Measurements from ENCODE around the gene IREB2.

Gene IREB2

DNA sequence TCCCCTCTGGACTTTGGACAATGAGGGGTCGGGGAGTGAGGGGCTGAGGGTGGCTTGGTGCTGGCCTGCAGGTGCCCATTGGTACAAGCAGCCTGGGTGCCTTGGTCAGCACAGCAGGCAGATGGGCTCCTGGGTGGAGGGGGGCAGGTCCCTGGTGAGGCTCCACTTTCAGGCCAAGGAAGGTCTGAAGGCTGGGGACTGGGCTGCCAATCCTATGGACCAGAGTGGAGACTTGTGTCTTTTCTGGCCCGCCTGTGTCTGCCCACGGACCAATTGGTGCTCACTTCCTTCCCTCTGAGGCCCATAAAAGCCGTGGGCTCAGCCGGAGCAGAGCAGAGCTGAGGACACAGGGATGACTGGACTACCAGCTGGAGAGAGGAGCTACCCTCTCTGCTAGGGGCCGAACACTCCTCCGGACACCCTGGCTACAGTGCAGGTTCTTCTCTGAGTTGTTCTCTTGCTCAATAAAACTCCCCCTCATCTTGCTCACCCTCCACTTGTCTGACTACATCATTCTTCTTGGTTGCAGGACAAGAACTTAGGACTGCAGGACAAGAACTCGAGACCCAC is 31.9 kb upstream of the IREB2 start:
- DNase-seq, result no peak

DNA sequence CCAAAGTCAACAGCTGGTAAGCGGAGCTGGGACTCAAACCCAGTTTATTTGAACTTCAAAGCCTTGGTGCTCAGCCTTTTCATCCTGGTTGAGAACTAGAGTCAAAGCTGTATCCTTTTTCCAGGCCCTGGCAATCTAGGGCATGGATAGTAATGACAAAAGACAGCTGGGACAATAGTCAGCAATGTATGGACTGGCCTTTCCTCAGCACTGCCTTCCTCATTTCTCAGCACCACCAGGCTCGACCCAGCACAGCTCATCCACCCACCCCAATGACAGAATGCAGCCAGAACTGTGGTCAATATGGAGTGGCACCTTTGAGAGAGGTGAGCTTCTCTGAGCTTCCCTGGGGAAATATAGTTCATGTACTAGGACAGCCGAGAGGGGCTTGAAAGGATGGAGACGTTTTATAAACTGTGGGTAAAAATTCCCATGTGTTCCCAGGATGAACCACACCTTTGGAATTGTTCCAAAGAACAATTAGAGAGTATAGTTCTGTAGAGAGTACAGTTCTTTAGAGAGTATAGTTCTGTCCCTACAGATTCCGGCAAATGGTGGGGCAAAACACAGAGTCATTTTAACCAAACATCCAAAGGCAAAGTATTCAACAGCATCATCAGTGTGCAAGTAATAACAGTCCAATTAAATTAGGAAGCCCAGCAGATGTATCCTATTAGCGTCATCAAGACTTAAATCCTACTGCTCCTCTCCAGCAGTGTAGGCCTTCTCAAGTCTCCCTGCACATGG is 30.2 kb upstream of the IREB2 start:
- DNase-seq, result no peak

- no peak for DNase-seq
Measured at GRCh38 chr15:78408355-78408640, 29.7 kb upstream of the IREB2 start.

- DNase-seq, result no peak
Measured at GRCh38 chr15:78408961-78409360, 29.1 kb upstream of the IREB2 start.

GRCh38 chr15:78411061-78411460 is 27.0 kb upstream of the IREB2 start:
- no peak for DNase-seq

DNA sequence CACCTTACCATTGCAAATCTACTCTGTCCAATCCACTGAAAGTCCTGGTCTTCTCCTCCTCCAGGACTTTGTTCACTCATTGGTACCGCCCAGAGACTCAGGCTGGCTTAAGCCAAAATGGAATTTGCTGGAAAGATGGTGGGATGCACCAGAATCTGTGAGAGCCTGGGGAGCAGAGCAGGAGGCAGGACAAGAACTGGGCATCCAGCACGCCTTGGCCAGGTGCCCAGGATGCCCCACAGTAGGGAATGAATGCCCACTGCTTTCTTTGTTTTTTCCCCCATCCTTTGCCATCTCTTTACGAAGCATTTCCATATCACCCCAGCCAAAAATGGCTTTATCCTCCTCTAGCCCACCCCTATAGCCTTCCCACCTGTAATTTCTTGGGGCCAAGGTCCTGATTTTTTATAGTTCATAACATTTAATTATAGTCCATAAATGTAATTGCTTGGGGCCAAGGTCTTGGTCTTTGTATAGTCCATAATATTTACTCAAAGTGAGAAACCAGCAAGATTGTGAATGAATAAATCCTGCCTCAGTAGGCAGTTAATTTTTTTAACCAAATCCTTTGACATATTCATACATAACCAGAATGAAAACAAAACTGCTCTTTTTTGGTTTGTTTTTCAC is 23.3 kb upstream of the IREB2 start:
- DNase-seq, result no peak

DNA sequence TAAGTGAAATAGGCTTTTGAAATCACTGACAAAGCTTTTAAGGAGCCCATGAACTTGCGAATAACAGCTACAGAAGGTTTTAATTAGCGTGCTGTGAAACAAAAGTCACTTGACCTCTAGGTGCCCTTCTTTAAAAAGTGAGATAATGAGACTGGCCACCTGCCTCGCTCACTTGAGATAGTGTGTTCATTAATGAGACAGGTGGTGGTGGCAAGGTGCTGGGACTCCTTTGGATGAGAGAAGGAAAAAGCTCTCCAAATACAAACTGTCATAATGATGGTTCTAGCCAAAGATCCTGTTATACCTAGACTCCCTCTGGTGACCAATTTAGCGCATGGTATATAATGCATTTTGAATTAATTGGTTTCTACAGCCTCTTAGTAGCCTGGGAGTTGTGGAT is 22.7 kb upstream of the IREB2 start:
- DNase-seq, result no peak

GRCh38 chr15:78417754-78418630 is 20.0 kb upstream of the IREB2 start:
- DNase-seq, result no peak

DNA sequence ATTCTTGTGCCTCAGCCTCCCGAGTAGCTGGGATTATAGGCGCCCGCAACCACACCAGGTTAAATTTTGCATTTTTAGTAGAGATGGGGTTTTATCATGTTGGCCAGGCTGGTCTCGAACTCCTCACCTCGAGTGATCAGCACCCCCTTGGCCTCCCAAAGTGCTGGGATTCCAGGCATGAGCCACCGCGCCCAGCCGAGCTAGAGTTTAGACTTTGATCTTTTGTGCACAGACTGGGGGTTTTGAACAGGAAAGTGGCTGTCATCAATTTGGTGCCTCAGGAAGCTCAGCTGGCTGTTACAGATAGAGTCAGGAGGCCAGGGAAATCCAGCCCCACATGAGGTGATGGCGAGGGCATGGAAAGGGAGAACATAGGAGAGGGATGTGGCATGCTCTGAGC is 19.3 kb upstream of the IREB2 start:
- no peak for DNase-seq

GRCh38 chr15:78419367-78419766 is 18.6 kb upstream of the IREB2 start:
- no peak for DNase-seq

DNA sequence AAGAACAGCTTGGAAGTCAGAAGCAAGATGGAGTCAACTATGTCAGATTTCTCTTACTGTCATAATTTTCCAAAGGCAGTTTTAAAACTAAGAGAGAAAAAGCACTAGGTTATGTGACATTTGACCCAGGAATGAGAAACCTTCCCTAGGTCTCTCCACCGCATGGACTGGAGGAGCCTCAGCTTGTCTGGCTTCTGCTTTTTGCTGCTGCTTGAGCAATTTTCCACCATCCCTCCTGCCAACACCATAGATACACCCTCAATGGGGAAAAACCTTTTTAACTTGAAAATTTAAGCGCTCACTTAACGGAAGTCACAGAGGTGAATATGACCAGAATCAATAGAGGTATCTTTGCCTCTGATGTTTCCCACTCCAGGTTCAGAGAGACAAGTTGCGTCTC is 17.8 kb upstream of the IREB2 start:
- no peak for DNase-seq

GRCh38 chr15:78420766-78421165 is 17.2 kb upstream of the IREB2 start:
- DNase-seq, result no peak

DNA sequence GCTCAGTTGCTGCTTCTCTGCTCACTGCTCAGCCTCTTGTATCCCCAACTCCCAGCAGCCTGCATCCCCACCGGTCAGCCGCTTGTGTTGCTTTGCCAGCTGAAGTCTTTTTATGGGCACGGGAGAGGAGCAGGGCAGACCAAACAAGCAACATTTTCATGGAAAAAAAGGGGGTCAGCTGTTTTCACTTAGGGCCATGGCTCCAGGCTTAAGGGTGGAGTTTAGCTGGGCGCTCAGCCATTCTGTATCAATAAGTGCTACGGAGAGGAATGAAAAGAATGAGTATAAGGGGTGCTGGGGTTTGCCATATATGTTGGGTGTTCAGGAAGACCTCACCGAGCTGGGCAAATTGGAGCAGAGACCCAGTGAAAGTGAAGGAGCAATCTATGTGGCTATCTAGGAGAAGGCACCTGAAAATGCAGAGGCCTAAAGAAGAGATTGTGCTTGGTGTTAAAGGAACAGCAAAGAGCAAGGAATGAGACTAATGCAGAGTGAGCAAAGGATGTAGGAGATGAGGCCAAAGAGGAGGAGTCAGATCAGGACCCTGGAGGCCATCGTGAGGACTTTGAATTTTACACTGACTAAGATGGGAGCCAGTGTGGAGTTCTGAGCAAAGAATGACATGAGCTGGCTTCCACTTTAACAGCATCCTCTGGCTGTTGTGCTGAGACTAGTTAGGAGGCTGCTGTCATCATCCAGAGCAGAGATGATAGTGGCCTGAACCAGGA is 16.6 kb upstream of the IREB2 start:
- no peak for DNase-seq

GRCh38 chr15:78422571-78423340 is 15.3 kb upstream of the IREB2 start:
- DNase-seq, result peak; percentile 77

DNA sequence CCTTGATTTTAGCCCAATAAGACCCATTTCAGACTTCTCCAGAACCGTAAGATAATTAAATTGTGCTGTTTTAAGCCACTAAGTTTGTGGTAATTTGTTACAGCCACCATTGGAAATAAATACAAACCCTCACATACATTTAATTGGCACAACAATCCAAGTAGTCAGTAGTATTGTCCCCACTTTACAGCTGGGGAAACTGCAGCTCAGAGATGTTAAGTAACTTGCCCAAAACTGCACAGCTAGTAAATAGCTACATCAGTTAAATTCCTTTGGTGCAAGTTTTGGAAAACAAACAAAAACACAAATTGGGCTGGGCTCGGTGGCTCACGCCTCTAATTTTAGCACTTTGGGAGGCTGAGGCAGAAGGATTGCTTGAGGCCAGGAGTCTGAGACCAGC is 13.3 kb upstream of the IREB2 start:
- DNase-seq, result no peak

- peak; percentile 21 for DNase-seq
Measured at GRCh38 chr15:78425643-78426042, 12.4 kb upstream of the IREB2 start.

DNA sequence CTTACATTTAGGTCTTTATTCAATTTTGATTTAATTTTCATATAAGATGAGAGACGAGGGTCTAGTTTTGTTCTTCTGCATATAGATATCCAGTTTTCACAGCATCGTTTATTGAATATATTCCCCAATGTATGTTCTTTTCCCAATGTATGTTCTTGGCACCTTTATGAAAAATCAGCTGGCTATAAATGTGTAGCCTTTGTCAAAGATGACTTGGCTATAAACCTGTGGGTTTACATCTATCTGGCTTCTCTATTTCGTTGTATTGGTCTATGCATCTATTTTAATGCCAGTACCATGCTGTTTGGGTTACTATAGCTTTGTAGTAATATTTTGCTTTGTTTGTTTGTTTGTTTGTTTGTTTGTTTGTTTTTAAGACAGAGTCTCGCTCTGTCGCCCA is 11.7 kb upstream of the IREB2 start:
- DNase-seq, result no peak

GRCh38 chr15:78427953-78428352 is 10.1 kb upstream of the IREB2 start:
- DNase-seq, result no peak

DNA sequence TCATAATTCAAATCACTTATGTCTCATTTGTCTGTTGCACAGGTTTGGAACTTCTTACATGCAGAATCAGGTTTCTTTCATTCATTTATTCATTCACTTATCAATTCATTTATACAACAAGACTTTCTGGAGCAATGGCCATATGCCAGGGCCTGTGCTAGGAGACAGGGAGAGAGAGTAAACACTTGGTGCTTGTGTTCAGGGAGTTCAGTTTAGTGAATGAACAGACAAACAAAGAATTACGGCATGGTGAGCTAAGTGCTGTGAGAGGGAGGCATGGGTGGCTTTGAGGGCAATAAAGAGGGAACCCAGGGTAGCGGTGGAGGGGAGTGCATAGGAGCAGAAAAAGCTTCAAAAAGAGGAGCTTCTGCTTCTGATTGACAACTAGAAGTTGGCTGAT is 8.5 kb upstream of the IREB2 start:
- DNase-seq, result no peak

- no peak for DNase-seq
Measured at GRCh38 chr15:78431955-78432354, 6.1 kb upstream of the IREB2 start.

DNA sequence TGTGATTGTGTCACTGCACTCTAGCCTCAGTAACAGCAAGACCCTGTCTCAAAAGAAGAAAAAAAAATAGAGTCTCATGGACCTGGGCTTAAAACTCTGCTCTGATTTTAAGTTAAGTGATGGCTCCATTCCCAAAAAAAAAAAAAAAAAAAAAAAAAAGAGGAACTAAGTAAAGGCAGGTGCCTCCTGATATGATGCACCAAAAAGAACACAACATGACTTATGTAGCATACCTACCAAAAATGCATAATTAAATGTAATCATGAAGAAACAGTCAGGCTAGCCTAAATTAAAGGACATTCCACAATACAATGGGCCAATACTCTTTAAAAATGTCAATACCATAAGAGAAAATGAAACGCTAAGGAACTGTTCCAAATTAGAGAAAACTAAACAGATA is 5.4 kb upstream of the IREB2 start:
- DNase-seq, result no peak

DNA sequence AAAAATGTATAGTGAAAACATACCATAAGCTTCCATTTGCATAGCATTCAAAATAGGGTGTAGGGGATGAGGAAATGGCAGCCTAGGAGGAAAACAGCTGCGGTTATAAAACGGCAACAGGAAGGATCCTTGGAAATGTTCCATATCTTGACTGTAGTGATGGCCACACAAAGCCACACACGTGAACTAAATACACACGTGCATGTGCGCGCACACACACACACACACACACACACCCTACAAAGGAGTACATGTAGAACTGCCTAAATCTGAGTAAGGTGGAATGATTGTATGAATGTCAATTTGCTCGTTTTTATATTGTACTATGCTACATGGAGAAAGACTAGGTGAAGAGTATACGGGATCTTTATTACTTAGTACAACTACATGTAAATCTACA is 3.9 kb upstream of the IREB2 start:
- no peak for DNase-seq

Measured in activated CD4-positive, alpha-beta T cell treated with anti-CD3 and anti-CD28 coated beads, Interleukin-10, Interleukin-2, amounts not matched to agents 100 ng/mL and 50 ng/mL, durations not matched to agents 16 hours and 8 hours (primary cell).